HT1080 (cell line): Measurements from ENCODE around the gene RAPGEF3. TPM values are rescaled to one million over a fixed set of nuclear protein-coding genes. Genes with fewer than 3 reads are reported as not detected.

Experiments used
- DNase-seq: peaks from one replicate; pipeline ENCODE4 v3.0.0-alpha.2; 2015; ENCODE audit warnings: low read depth
- total RNA-seq: library from RNA; depleted of rRNA; stranded (reverse); fragments of >200 nt; shearing (Covaris generic); gene quantifications from 2 replicates; pipeline ENCODE4 v1.2.3, GENCODE V29; 2014; rRNA removed

Gene RAPGEF3
- total RNA-seq, 1 experiment from 2014 or later, result 3.7 TPM

DNA sequence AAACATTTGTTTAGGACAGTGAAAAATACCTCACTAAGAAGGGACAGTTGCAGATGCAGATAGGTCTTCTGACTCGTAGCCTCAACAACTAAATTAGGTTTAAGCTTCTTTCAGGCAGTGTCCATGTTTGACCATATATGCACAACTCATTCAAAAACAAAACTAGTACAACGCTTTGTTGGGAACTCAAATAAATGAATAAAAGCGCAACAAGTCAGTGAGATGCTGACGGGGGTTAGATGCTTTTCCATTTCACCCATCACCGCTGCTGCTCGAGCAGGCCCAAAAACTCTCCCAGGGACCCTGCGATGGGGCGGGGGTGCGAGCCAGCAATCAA lies 53.5 kb downstream of the RAPGEF3 start:
- DNase-seq, result peak; percentile 27

DNA sequence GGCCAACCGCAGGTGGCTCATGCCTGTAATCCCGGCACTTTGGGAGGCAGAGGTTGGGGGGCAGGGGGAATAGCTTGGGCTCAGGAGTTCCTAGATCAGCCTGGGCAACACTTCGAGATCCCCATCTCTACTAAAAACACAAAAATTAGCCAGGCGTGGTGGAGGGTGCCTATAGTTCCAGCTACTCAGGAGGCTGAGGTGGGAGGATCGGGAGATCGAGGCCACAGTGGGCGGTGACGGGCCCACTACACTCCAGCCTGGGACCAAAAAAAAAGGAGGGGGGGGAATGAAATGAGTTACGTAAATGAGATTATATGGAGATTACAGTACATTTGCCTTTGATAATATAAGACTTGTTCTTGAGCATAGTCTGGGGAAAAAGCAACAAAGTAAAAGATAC lies 54.0 kb downstream of the RAPGEF3 start:
- DNase-seq, result no peak

DNA sequence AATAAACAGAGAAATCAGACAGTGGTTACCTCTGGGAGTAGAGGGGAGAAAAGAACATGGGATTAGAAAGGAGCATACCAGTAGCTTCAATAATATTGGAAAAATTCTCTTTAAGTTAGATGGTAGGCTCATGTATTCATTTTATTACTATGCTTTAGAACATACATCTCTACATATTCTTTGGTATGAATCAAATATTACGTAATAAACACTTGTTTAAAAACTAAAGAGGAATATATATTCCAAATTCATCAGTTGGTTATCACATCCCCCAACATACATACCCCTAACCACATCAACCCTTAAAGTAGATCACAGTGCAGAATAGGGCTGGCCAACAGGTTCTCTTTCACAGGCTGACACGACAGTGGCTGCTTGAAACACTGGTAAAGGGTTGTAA lies 58.4 kb downstream of the RAPGEF3 start:
- DNase-seq, result no peak

DNA sequence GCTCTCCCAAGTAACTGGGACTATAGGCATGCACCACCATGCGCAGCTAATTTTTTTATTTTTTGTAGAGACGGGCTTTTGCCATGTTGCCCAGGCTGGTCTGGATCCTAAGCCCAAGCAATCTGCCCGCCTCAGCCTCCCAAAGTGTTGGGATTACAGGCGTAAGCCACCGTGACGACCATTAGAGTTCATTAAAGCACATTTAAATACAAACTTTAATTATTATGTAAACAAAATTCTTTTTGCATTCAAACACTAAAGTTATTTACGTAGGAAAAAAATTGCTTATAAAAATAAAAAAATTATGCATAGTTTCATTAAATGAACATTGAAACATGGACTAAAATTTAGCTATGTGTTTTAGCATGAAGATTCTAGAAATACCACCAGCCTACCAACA lies 60.0 kb downstream of the RAPGEF3 start:
- no peak for DNase-seq

DNA sequence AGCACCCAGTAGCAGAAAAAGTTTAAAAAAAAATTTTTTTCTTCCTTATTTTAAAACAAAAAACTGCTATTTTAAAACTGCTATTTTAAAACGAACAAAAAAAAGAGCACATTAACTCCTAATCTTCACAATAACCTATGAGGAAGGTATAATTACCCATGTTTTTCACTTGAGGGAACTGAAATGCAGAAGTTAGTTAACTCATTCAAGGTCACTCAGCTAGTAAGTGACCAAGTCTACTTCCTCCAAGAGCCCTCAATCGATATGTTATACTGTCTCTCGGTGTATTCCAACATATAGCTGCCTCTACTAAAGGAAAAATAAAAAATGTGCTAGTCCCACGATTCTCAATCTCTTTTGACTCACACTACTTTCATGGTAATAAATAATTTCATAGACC lies 60.6 kb downstream of the RAPGEF3 start:
- no peak for DNase-seq

DNA sequence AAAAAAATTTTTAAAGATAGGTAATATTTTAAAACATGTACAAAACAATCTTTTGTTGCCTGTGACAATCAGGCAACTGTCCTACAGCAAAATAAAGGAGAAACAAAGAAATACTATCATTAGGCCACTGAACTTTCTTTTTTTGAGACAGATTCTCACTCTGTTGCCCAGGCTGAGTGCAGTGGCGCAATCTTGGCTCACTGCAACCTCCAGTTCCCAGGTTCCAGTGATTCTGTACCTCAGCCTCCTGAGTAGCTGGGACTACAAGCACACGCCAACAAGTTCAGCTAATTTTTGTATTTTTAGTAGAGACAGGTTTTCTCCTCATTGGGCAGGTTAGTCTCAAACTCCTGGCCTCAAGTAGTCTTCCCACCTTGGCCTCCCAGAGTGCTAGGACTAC lies 69.5 kb downstream of the RAPGEF3 start:
- no peak for DNase-seq

DNA sequence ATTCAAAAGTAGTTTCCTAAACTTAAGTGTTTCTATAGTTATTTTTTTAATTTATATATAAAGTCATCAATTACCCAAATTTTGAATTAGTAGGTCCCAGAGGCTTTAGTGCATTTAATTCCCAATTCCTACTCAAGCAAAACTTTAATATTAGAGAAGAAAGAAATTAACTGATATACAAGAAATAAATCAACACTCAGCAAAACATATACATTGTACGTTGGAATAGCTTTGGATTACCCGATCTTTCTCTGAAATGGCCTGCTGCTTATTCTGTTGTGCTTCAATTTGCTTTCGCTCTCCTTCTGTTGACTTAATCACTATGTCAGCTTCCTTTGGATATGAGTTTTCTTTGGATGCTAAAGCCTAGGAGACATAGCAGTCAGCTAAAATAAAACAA lies 71.0 kb downstream of the RAPGEF3 start:
- DNase-seq, result no peak

DNA sequence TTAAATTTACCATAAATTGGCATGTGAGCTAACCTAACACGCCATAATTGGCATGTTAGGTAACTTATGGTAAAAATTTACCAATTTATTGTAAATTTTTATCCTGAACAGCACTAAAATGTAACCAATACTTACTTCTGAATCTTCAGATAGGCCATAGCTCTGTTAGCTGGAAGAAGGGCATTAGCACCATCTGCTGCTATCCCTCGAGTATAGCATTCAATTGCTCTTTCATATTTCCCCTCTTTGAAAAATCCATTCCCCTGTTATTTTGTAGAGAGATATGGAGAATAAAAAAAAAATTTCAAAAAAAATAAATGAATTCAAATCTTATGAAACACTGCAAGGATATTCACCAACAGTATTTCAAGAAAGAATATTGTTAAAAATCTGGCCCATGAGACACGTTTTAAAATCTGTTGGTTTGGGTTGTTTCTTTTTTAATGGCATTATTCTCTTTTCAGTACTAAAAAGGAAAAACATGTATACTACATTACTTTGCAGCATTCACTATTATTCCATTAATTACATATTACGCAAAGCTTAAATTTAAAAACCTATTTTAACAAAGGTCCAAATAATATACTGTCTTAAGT lies 71.9 kb downstream of the RAPGEF3 start:
- DNase-seq, result peak; percentile 34

Other genes with a start within 250 kb of the RAPGEF3 start
- 20.8 and 25.4 TPM in 2 replicates for gene RPAP3, start 52.9 kb downstream of the RAPGEF3 start, total RNA-seq
- gene ENDOU, start 33.4 kb downstream of the RAPGEF3 start, total RNA-seq, result not detected in 2 replicates
- gene SLC48A1, start 14.4 kb upstream of the RAPGEF3 start, total RNA-seq, result 11.7 and 13.3 TPM in 2 replicates
- 36.8 and 40.0 TPM in 2 replicates for gene HDAC7, start 61.0 kb upstream of the RAPGEF3 start, total RNA-seq
- 3.6 and 6.1 TPM in 2 replicates for gene VDR, start 146.1 kb upstream of the RAPGEF3 start, total RNA-seq
- gene TMEM106C, start 204.7 kb upstream of the RAPGEF3 start, total RNA-seq, result 133 and 139 TPM in 2 replicates
- 0.02 and 0.07 TPM in 2 replicates for gene COL2A1, start 245.6 kb upstream of the RAPGEF3 start, total RNA-seq